Stimulated activated CD8-positive, alpha-beta memory T cell treated with anti-CD3 and anti-CD28 coated beads, Interleukin-12 subunit alpha, Interleukin-12 subunit beta, amount 100 ng/mL, for 1 hour (primary cell): Measurements from ENCODE around the gene ZNF516.
"Not testable (repeated sequence)": the region's sequence is repeated elsewhere in the genome, so short reads cannot be mapped to it uniquely, and the experiment has no call there.

ENCODE experiments used
- DNase-seq: peaks from one replicate; pipeline ENCODE4 v3.0.0-alpha.2; 2020; ENCODE audit warnings: low read depth

Gene ZNF516

GRCh38 chr18:76495006-76495370, at the start of gene ZNF516:
ZNF516 (minus strand) TSS chr18:76495242; CDS start chr18:76443054, 52,188 bp downstream.
- DNase-seq: no peak

GRCh38 chr18:76538846-76539245, 43.8 kb upstream of the ZNF516 start:
- no peak for DNase-seq

- no peak for DNase-seq
These were observed 42.6 kb upstream of the ZNF516 start for GRCh38 chr18:76537621-76538020.

- DNase-seq: not testable (repeated sequence)
These were observed 41.6 kb upstream of the ZNF516 start for GRCh38 chr18:76536593-76536992.

GRCh38 chr18:76532875-76533274, 37.8 kb upstream of the ZNF516 start:
- no peak for DNase-seq

GRCh38 chr18:76530846-76531245, 35.8 kb upstream of the ZNF516 start:
- no peak for DNase-seq

GRCh38 chr18:76530391-76530790, 35.3 kb upstream of the ZNF516 start:
- no peak for DNase-seq

- DNase-seq: no peak
These were observed 34.4 kb upstream of the ZNF516 start for GRCh38 chr18:76529433-76529811.

- no peak for DNase-seq
These were observed 33.7 kb upstream of the ZNF516 start for GRCh38 chr18:76528477-76529432.

GRCh38 chr18:76525911-76526310, 30.9 kb upstream of the ZNF516 start:
- no peak for DNase-seq

GRCh38 chr18:76524900-76525698, 30.1 kb upstream of the ZNF516 start:
- no peak for DNase-seq

- DNase-seq: no peak
These were observed 29.4 kb upstream of the ZNF516 start for GRCh38 chr18:76524477-76524876.

- no peak for DNase-seq
These were observed 27.5 kb upstream of the ZNF516 start for GRCh38 chr18:76522551-76522950.

- DNase-seq: no peak
These were observed 27.1 kb upstream of the ZNF516 start for GRCh38 chr18:76522122-76522503.

- DNase-seq: no peak
These were observed 26.5 kb upstream of the ZNF516 start for GRCh38 chr18:76521417-76522121.

- no peak for DNase-seq
These were observed 24.0 kb upstream of the ZNF516 start for GRCh38 chr18:76518860-76519538.

GRCh38 chr18:76518123-76518859, 23.2 kb upstream of the ZNF516 start:
- DNase-seq: no peak

GRCh38 chr18:76515576-76515975, 20.5 kb upstream of the ZNF516 start:
- DNase-seq: no peak

- DNase-seq: no peak
These were observed 19.5 kb upstream of the ZNF516 start for GRCh38 chr18:76514573-76514972.

GRCh38 chr18:76507830-76508385, 12.9 kb upstream of the ZNF516 start:
- DNase-seq: no peak
